Measurements from ENCODE around the gene MGAT3. TPM values are rescaled to one million over a fixed set of nuclear protein-coding genes. Genes with fewer than 3 reads are reported as not detected.

MGAT3 gene
- total RNA-seq, 6 donors from 2014 or later: 5.2 to 45.0 (median 26.0) TPM

GRCh38 chr22:39437791-39438704 is 18.8 kb upstream of the MGAT3 start:
- Histone ChIP-seq H3K4me3 (peak overlapping the region in 1 of 4 donors; percentile 25), H3K27ac (peak overlapping the region in 3 of 4 donors; percentile 26 to 36 (median 27)), H3K4me1 (peaks cover 12 to 22% (median 13%) of the 10 kb centered on the region in 4 donors), H3K36me3 (peaks cover 0 to 6% (median 2%) of the 10 kb centered on the region in 4 donors), H3K27me3 (no peaks in the 10 kb centered on the region), H3K9me3 (no peaks in the 10 kb centered on the region)
- WGBS, 2 donors: 45 to 51% methylated on average over 10 to 16 of the region's 16 CpGs
- no peak for TF ChIP-seq POLR2AphosphoS5 (IDR thresholded peaks at IDR 0.05)
- no peak for TF ChIP-seq EP300 (IDR thresholded peaks at IDR 0.05)
- TF ChIP-seq CTCF (IDR thresholded peaks at IDR 0.05): no peak
- TF ChIP-seq POLR2A (IDR thresholded peaks at IDR 0.05): no peak
- ATAC-seq (ENCODE audit: low FRiP score in 2 of 2) (no peak), DNase-seq (no peak)

GRCh38 chr22:39439170-39439569 is 17.6 kb upstream of the MGAT3 start:
- WGBS, 2 donors: 64 to 71% methylated on average over 8 of the region's 8 CpGs
- Histone ChIP-seq H3K4me1 (peaks cover 12 to 22% (median 13%) of the 10 kb centered on the region in 4 donors), H3K4me3 (no peak overlapping the region), H3K36me3 (peaks cover 0 to under 1% (median 0%) of the 10 kb centered on the region in 4 donors), H3K9me3 (no peaks in the 10 kb centered on the region), H3K27me3 (no peaks in the 10 kb centered on the region), H3K27ac (no peak overlapping the region)
- DNase-seq (no peak), ATAC-seq (ENCODE audit: low FRiP score in 2 of 2) (peak in 1 of 2 donors; percentile 37)
- TF ChIP-seq POLR2A (IDR thresholded peaks at IDR 0.05) (no peak), EP300 (IDR thresholded peaks at IDR 0.05) (no peak), CTCF (IDR thresholded peaks at IDR 0.05) (no peak), POLR2AphosphoS5 (IDR thresholded peaks at IDR 0.05) (no peak)

- 88% methylated on average over 6 of the region's 6 CpGs for WGBS, 2 donors
- no peaks in the 10 kb centered on the region for H3K36me3 ChIP-seq
- H3K9me3 ChIP-seq: no peaks in the 10 kb centered on the region
- DNase-seq (no peak), ATAC-seq (ENCODE audit: low FRiP score in 2 of 2) (no peak)
- no peak overlapping the region for H3K4me3 ChIP-seq
- TF ChIP-seq POLR2A (IDR thresholded peaks at IDR 0.05) (no peak), POLR2AphosphoS5 (IDR thresholded peaks at IDR 0.05) (no peak), CTCF (IDR thresholded peaks at IDR 0.05) (no peak), EP300 (IDR thresholded peaks at IDR 0.05) (no peak)
- H3K27me3 ChIP-seq: no peaks in the 10 kb centered on the region
- H3K27ac ChIP-seq: no peak overlapping the region
- H3K4me1 ChIP-seq: peaks cover 0 to 3% (median 1%) of the 10 kb centered on the region in 4 donors
Observed at GRCh38 chr22:39443398-39443797, 13.4 kb upstream of the MGAT3 start.

- H3K9me3 ChIP-seq: no peaks in the 10 kb centered on the region
- TF ChIP-seq CTCF (IDR thresholded peaks at IDR 0.05) (no peak), POLR2A (IDR thresholded peaks at IDR 0.05) (no peak), POLR2AphosphoS5 (IDR thresholded peaks at IDR 0.05) (no peak), EP300 (IDR thresholded peaks at IDR 0.05) (no peak)
- DNase-seq: no peak
- ATAC-seq (ENCODE audit: low FRiP score in 2 of 2): no peak
- H3K27me3 ChIP-seq: no peaks in the 10 kb centered on the region
- H3K4me3 ChIP-seq: no peak overlapping the region
- H3K4me1 ChIP-seq: peaks cover 0 to 2% (median 0%) of the 10 kb centered on the region in 4 donors
- no peak overlapping the region for H3K27ac ChIP-seq
- no peaks in the 10 kb centered on the region for H3K36me3 ChIP-seq
- WGBS, 2 donors: 71 to 76% methylated on average over 4 to 7 of the region's 7 CpGs
Observed at GRCh38 chr22:39444247-39444800, 12.5 kb upstream of the MGAT3 start.

All from upper lobe of left lung (tissue), 6 donors.